Progenitor cell of endocrine pancreas (in vitro differentiated cells): Measurements from ENCODE around the gene IRX4. TPM values are rescaled to one million over a fixed set of nuclear protein-coding genes. Genes with fewer than 3 reads are reported as not detected.

Experiments
- DNase-seq: peaks from one replicate; pipeline ENCODE4 v3.0.0; 2021; ENCODE audit warnings: low spot score; ENCODE audit not compliant: unreplicated experiment
- H3K27ac Mint-ChIP-seq: 2 replicates; pipeline ENCODE4 v1.8.0; 2021; ENCODE audit warnings: mild to moderate bottlenecking, moderate library complexity, mixed read lengths
- H3K27me3 Mint-ChIP-seq: 2 replicates; pipeline ENCODE4 v1.8.0; 2021; ENCODE audit warnings: mixed read lengths
- H3K36me3 Mint-ChIP-seq: 2 replicates; pipeline ENCODE4 v1.8.0; 2022; ENCODE audit warnings: mixed read lengths; ENCODE audit not compliant: insufficient read depth
- H3K4me1 Mint-ChIP-seq: 2 replicates; pipeline ENCODE4 v1.8.0; 2021; ENCODE audit warnings: low read depth, mixed read lengths
- H3K4me3 Mint-ChIP-seq: 2 replicates; pipeline ENCODE4 v1.8.0; 2021; ENCODE audit warnings: low read depth, mild to moderate bottlenecking, moderate library complexity, mixed read lengths
- H3K9me3 Mint-ChIP-seq: 2 replicates; pipeline ENCODE4 v1.8.0; 2021; ENCODE audit warnings: low read depth, mixed read lengths
- total RNA-seq: library from RNA; stranded (reverse); gene quantifications from 2 replicates; pipeline ENCODE4 v1.2.1, GENCODE V29; 2021
- TF ChIP-seq, protein P1 (sequence below): fragments of 200-600 bp; sonication (generic); IDR thresholded peaks from one replicate; pipeline ENCODE4 v1.5.0; 2021; ENCODE audit warnings: antibody characterized with exemption, mild to moderate bottlenecking; ENCODE audit not compliant: unreplicated experiment

The IRX4 gene
- total RNA-seq, 1 donor from 2014 or later = 0.17 TPM

GRCh38 chr5:1918488-1919208 is 35.9 kb upstream of the IRX4 start:
- Mint-ChIP-seq H3K9me3 (no peaks in the 10 kb centered on the region), H3K4me3 (no peak overlapping the region), H3K27me3 (peaks cover 39% of the 10 kb centered on the region), H3K27ac (no peak overlapping the region), H3K4me1 (no peaks in the 10 kb centered on the region), H3K36me3 (no peaks in the 10 kb centered on the region)
- no peak for DNase-seq
- TF ChIP-seq, protein P1, sequence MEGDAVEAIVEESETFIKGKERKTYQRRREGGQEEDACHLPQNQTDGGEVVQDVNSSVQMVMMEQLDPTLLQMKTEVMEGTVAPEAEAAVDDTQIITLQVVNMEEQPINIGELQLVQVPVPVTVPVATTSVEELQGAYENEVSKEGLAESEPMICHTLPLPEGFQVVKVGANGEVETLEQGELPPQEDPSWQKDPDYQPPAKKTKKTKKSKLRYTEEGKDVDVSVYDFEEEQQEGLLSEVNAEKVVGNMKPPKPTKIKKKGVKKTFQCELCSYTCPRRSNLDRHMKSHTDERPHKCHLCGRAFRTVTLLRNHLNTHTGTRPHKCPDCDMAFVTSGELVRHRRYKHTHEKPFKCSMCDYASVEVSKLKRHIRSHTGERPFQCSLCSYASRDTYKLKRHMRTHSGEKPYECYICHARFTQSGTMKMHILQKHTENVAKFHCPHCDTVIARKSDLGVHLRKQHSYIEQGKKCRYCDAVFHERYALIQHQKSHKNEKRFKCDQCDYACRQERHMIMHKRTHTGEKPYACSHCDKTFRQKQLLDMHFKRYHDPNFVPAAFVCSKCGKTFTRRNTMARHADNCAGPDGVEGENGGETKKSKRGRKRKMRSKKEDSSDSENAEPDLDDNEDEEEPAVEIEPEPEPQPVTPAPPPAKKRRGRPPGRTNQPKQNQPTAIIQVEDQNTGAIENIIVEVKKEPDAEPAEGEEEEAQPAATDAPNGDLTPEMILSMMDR = no peak

GRCh38 chr5:1917830-1918487 is 35.2 kb upstream of the IRX4 start:
- Mint-ChIP-seq H3K4me1 (no peaks in the 10 kb centered on the region), H3K27me3 (peaks cover 39% of the 10 kb centered on the region), H3K9me3 (no peaks in the 10 kb centered on the region), H3K27ac (no peak overlapping the region), H3K36me3 (no peaks in the 10 kb centered on the region), H3K4me3 (no peak overlapping the region)
- TF ChIP-seq, protein P1 = no peak
- no peak for DNase-seq

- Mint-ChIP-seq H3K4me1 (no peaks in the 10 kb centered on the region), H3K27ac (no peak overlapping the region), H3K36me3 (no peaks in the 10 kb centered on the region), H3K9me3 (no peaks in the 10 kb centered on the region), H3K27me3 (peaks cover 41% of the 10 kb centered on the region), H3K4me3 (no peak overlapping the region)
- TF ChIP-seq, protein P1 = no peak
- no peak for DNase-seq
These were observed 33.6 kb upstream of the IRX4 start for GRCh38 chr5:1916041-1917001.

- Mint-ChIP-seq H3K4me3 (no peak overlapping the region), H3K27me3 (peaks cover 37% of the 10 kb centered on the region), H3K9me3 (no peaks in the 10 kb centered on the region), H3K36me3 (no peaks in the 10 kb centered on the region), H3K4me1 (no peaks in the 10 kb centered on the region), H3K27ac (no peak overlapping the region)
- DNase-seq = no peak
- TF ChIP-seq, protein P1 = no peak
These were observed 32.6 kb upstream of the IRX4 start for GRCh38 chr5:1915316-1915715.

DNA sequence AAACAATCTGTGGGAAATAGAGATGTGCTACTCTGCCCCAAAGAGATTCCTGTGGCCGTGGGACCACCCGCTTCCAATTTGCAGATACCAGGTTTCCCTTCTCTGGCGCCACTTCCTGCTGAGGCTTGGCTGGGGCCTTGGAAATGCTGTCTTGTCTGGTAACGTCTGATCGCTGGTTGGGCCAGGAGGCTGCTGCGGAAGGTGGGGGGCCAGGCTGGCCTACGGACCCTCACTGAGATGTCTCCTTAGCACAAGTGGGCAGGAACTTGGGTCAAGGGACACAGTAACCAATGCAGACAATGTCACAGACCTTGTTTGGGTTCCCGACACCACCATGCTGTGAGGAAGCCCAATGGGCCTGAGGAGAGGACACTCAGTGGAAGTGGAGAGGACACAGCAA is 31.7 kb upstream of the IRX4 start:
- H3K27ac Mint-ChIP-seq = no peak overlapping the region
- TF ChIP-seq, protein P1 = no peak
- peaks cover 40% of the 10 kb centered on the region for H3K27me3 Mint-ChIP-seq
- no peaks in the 10 kb centered on the region for H3K9me3 Mint-ChIP-seq
- DNase-seq = no peak
- H3K4me1 Mint-ChIP-seq = no peaks in the 10 kb centered on the region
- H3K36me3 Mint-ChIP-seq = no peaks in the 10 kb centered on the region
- no peak overlapping the region for H3K4me3 Mint-ChIP-seq
